SK-N-SH (cell line): ENCODE measurements around the gene NCAPG.

Source experiments
- EP300 ChIP-seq, 2 experiments: IDR thresholded peaks; 2 replicates each; pipeline versions ENCODE4 v1.4.0 to v1.6.1; 2012; ENCODE audit warnings: borderline replicate concordance in 1 of 2, low read depth in 1 of 2, low read length in 1 of 2
- REST ChIP-seq: IDR thresholded peaks from 2 replicates; pipeline ENCODE4 v1.6.1; 2012; ENCODE audit warnings: mild to moderate bottlenecking, low read depth, low read length, moderate library complexity
- SIN3A ChIP-seq: IDR thresholded peaks from 2 replicates; pipeline ENCODE4 v1.6.1; 2012; ENCODE audit warnings: low read depth, mild to moderate bottlenecking, low read length, moderate library complexity, borderline replicate concordance
- TCF12 ChIP-seq: IDR thresholded peaks from 2 replicates; pipeline ENCODE4 v1.4.0; 2012
- TEAD4 ChIP-seq: IDR thresholded peaks from 2 replicates; pipeline ENCODE4 v1.4.0; 2012; ENCODE audit warnings: mild to moderate bottlenecking, borderline replicate concordance; ENCODE audit not compliant: insufficient read depth

- TF ChIP-seq SIN3A (no peak), TCF12 (no peak), REST (no peak), TEAD4 (no peak), EP300 (IDR thresholded peaks at IDR 0.05; ENCODE audit: borderline replicate concordance in 1 of 2, low read depth in 1 of 2, low read length in 1 of 2) (no peak)
These were observed 47.4 kb upstream of the NCAPG start for GRCh38 chr4:17763416-17763815.
